ENCODE measurements around the gene SEPSECS. TPM values are rescaled to one million over a fixed set of nuclear protein-coding genes. Genes with fewer than 3 reads are reported as not detected.

The SEPSECS gene
- total RNA-seq, 1 experiment from 2014 or later, result 7.3 TPM

GRCh38 chr4:25108556-25108955 is 51.7 kb downstream of the SEPSECS start:
- no peak for DNase-seq
- no peaks in the 10 kb centered on the region for H3K36me3 ChIP-seq (replicated peaks; ENCODE audit: control insufficient read depth, insufficient read depth, low read length)
- no peak overlapping the region for H3K4me3 ChIP-seq (ENCODE audit: insufficient read depth, low read depth, low read length)
- no peaks in the 10 kb centered on the region for H3K27me3 ChIP-seq (ENCODE audit: control insufficient read depth, insufficient read depth, low read length)

DNA sequence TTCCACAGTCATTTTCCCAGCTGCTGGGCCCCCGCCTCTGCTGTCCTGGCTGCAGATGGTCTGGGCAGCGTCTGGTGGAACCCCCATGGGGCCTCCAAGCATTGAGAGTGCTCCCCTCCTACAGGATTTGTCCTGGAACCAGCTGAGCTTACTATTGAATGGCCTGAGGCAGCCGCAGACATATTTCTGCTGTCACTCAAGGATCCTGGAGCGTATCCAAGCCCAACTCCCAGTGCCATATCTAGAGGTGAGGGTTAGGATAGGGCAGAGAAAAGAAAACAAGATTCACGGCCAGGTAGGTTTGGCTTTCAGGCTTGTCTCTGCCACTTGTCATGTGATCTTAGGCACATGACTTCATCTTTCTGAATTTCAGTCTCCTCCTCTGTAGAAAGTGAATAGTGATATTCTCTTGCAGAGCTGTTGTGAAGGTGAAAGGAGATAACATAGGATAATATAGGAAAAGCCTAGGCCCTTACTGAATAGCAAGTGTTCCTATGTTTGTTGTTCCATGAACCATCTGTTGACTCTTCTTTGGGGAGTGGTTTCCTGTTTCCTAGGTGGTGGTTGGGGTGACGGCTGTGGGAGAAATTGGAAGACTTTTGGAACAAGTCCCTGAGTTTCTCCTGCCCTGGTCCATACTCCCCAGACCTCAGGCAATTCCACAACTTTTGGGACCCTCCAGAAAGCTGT is 52.3 kb downstream of the SEPSECS start:
- no peak for DNase-seq

DNA sequence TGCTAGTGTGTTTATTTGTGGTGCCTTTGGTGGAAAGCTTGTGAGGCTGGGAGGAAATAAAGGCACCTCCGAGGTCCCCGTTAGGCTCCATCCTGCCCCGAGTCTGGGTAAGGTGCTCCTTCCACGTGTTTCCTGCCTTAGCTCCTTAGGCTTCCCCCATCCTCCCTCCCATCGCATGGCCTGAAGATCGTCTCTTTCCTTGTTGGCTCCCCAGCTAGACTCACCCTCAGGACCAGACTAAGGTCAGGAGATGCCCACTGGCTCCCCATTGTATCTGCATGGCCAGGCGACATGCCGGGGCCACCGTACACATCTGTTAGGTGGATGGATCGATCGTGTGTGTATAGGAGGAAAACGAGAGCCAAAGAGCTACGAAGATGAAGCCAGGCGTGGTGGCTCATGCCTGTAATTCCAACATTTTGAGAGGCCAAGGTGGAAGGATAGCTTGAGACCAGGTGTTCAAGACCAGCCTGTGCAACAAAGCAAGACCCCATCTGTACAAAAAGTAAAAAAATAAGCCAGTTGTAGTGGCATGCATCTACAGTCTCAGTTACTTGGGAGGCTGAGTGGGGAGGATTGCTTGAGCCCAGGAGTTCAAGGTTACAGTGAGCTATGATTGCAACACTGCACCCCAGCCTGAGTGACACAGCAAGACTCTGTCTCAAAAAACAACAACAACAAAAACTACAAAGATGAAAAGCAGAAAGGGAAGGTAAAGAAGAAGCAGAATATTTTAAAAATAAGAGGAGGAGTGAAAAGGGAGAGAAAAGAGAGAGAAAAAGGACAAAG is 53.7 kb downstream of the SEPSECS start:
- peak; percentile 6 for DNase-seq
- no peak overlapping the region for H3K4me3 ChIP-seq (ENCODE audit: insufficient read depth, low read depth, low read length)
- no peaks in the 10 kb centered on the region for H3K27me3 ChIP-seq (ENCODE audit: control insufficient read depth, insufficient read depth, low read length)
- no peaks in the 10 kb centered on the region for H3K36me3 ChIP-seq (replicated peaks; ENCODE audit: control insufficient read depth, insufficient read depth, low read length)

More for the DNA sequence above, 52.3 kb downstream of the SEPSECS start:
- Histone ChIP-seq H3K36me3 (replicated peaks; ENCODE audit: control insufficient read depth, insufficient read depth, low read length) (no peaks in the 10 kb centered on the region), H3K27me3 (ENCODE audit: control insufficient read depth, insufficient read depth, low read length) (no peaks in the 10 kb centered on the region), H3K4me3 (ENCODE audit: insufficient read depth, low read depth, low read length) (no peak overlapping the region)

- Histone ChIP-seq H3K4me3 (ENCODE audit: insufficient read depth, low read depth, low read length) (no peak overlapping the region), H3K27me3 (ENCODE audit: control insufficient read depth, insufficient read depth, low read length) (no peaks in the 10 kb centered on the region), H3K36me3 (replicated peaks; ENCODE audit: control insufficient read depth, insufficient read depth, low read length) (no peaks in the 10 kb centered on the region)
- DNase-seq, result peak; percentile 7
These were observed 55.7 kb downstream of the SEPSECS start for GRCh38 chr4:25104591-25104990.

GRCh38 chr4:25103418-25103817 is 56.8 kb downstream of the SEPSECS start:
- Histone ChIP-seq H3K27me3 (ENCODE audit: control insufficient read depth, insufficient read depth, low read length) (no peaks in the 10 kb centered on the region), H3K36me3 (replicated peaks; ENCODE audit: control insufficient read depth, insufficient read depth, low read length) (no peaks in the 10 kb centered on the region), H3K4me3 (ENCODE audit: insufficient read depth, low read depth, low read length) (no peak overlapping the region)
- DNase-seq, result no peak

DNA sequence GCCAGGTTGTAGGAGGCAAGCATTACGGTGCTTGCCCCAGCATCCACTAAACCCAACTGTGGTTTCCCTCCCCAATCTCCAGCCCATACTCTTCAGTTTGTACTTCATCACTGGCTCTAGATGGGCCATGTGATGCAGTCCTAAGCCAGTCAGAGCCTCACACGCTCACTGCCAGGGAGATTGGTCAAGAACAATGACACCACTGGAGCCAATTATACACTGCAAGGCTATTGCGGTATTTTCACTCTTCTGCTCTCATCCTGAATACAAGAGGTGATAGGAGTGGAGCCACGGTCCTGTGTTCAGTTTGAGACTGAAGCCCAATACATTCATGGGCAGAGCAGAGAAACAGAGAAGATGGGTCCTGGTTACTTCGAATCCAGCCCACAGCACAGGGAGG is 58.4 kb downstream of the SEPSECS start:
- no peaks in the 10 kb centered on the region for H3K36me3 ChIP-seq (replicated peaks; ENCODE audit: control insufficient read depth, insufficient read depth, low read length)
- H3K4me3 ChIP-seq (ENCODE audit: insufficient read depth, low read depth, low read length), result no peak overlapping the region
- DNase-seq, result no peak
- H3K27me3 ChIP-seq (ENCODE audit: control insufficient read depth, insufficient read depth, low read length), result no peaks in the 10 kb centered on the region

- Histone ChIP-seq H3K27me3 (ENCODE audit: control insufficient read depth, insufficient read depth, low read length) (no peaks in the 10 kb centered on the region), H3K36me3 (replicated peaks; ENCODE audit: control insufficient read depth, insufficient read depth, low read length) (no peaks in the 10 kb centered on the region), H3K4me3 (ENCODE audit: insufficient read depth, low read depth, low read length) (no peak overlapping the region)
- no peak for DNase-seq
These were observed 59.5 kb downstream of the SEPSECS start for GRCh38 chr4:25100710-25101109.

- H3K36me3 ChIP-seq (replicated peaks; ENCODE audit: control insufficient read depth, insufficient read depth, low read length), result no peaks in the 10 kb centered on the region
- DNase-seq, result no peak
These were observed 60.2 kb downstream of the SEPSECS start for GRCh38 chr4:25100021-25100555.

GRCh38 chr4:25098964-25099891 is 61.0 kb downstream of the SEPSECS start:
- no peak for DNase-seq

More at GRCh38 chr4:25100021-25100555, 60.2 kb downstream of the SEPSECS start:
- Histone ChIP-seq H3K27me3 (ENCODE audit: control insufficient read depth, insufficient read depth, low read length) (no peaks in the 10 kb centered on the region), H3K4me3 (ENCODE audit: insufficient read depth, low read depth, low read length) (no peak overlapping the region)

DNA sequence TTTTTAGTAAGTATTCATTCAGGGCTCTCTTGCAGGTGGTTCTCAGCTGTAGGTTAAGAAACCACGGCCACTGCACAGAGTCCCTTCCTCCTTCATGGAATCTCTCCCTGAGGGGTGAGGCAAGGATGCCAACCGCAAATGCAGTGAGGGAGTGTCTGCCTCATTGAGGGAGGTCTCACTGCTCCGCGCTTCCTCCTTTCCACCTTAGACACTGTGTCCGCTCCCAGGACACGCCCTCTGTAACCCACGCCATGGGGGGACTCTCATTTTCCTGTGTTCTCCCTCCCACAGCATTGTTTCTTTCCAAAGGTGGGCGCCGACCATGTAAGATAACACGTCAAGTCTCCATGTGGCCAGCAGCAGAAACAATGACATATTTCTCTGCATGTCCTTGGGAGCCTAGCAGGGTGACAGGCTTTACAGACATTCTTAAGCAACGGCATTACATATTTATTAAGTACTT is 63.2 kb downstream of the SEPSECS start:
- Histone ChIP-seq H3K27me3 (ENCODE audit: control insufficient read depth, insufficient read depth, low read length) (no peaks in the 10 kb centered on the region), H3K4me3 (ENCODE audit: insufficient read depth, low read depth, low read length) (no peak overlapping the region), H3K36me3 (replicated peaks; ENCODE audit: control insufficient read depth, insufficient read depth, low read length) (no peaks in the 10 kb centered on the region)
- DNase-seq, result no peak

More at GRCh38 chr4:25098964-25099891, 61.0 kb downstream of the SEPSECS start:
- H3K27me3 ChIP-seq (ENCODE audit: control insufficient read depth, insufficient read depth, low read length), result no peaks in the 10 kb centered on the region
- H3K36me3 ChIP-seq (replicated peaks; ENCODE audit: control insufficient read depth, insufficient read depth, low read length), result no peaks in the 10 kb centered on the region
- H3K4me3 ChIP-seq (ENCODE audit: insufficient read depth, low read depth, low read length), result no peak overlapping the region

- H3K27me3 ChIP-seq (ENCODE audit: control insufficient read depth, insufficient read depth, low read length), result no peaks in the 10 kb centered on the region
- no peaks in the 10 kb centered on the region for H3K36me3 ChIP-seq (replicated peaks; ENCODE audit: control insufficient read depth, insufficient read depth, low read length)
- no peak overlapping the region for H3K4me3 ChIP-seq (ENCODE audit: insufficient read depth, low read depth, low read length)
- DNase-seq, result no peak
These were observed 63.8 kb downstream of the SEPSECS start for GRCh38 chr4:25096251-25096980.

DNA sequence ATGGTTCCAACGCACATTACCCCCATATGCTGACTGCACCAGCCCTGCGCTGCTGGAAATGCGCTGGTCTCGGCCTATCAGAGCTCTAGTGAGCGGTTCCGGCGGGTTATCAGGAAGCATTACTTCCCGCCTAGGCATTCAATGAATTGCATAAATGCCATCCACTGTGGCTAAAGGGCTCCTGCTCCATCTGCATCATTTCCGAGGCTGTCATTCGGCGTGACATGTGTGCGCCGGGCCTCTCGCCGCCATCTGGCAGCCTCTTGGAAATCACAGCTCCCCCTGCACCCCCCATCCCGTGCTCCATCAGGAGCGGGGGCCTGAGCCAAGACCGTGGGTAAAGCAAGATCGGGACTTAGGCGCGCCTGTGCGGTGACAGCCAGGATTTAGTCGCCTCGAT is 64.4 kb downstream of the SEPSECS start:
- no peak for DNase-seq
- Histone ChIP-seq H3K27me3 (ENCODE audit: control insufficient read depth, insufficient read depth, low read length) (no peaks in the 10 kb centered on the region), H3K36me3 (replicated peaks; ENCODE audit: control insufficient read depth, insufficient read depth, low read length) (no peaks in the 10 kb centered on the region), H3K4me3 (ENCODE audit: insufficient read depth, low read depth, low read length) (no peak overlapping the region)

- Histone ChIP-seq H3K36me3 (replicated peaks; ENCODE audit: control insufficient read depth, insufficient read depth, low read length) (no peaks in the 10 kb centered on the region), H3K4me3 (ENCODE audit: insufficient read depth, low read depth, low read length) (no peak overlapping the region), H3K27me3 (ENCODE audit: control insufficient read depth, insufficient read depth, low read length) (no peaks in the 10 kb centered on the region)
- DNase-seq, result no peak
These were observed 68.1 kb downstream of the SEPSECS start for GRCh38 chr4:25092139-25092538.

DNA sequence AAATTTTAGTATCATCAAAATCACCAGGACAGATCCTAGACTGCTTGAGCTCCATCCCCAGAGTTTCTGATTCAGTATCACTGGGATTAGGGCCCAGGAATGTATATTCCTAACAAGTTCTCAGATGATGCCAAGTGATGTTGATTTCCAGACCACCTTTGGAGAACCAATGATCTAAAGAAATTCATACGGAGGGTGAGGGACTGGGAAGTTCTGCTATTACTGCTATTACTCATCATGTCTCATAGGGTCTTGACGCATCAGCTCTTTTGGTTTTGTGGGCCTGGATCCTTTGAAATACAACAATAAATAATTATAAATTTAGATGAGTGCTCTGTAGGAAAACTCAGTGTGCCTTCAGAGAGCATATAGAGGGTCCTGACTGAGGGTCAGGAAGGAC is 69.7 kb downstream of the SEPSECS start:
- Histone ChIP-seq H3K36me3 (replicated peaks; ENCODE audit: control insufficient read depth, insufficient read depth, low read length) (no peaks in the 10 kb centered on the region), H3K4me3 (ENCODE audit: insufficient read depth, low read depth, low read length) (no peak overlapping the region), H3K27me3 (ENCODE audit: control insufficient read depth, insufficient read depth, low read length) (no peaks in the 10 kb centered on the region)
- DNase-seq, result no peak

Measured in H7 (cell line).